ENCODE measurements around the gene NPAS3.

- TF ChIP-seq POLR2A (IDR thresholded peaks at IDR 0.05; ENCODE audit: borderline replicate concordance, extremely low read depth, insufficient read depth, insufficient read length) (no peak), RAD21 (IDR thresholded peaks at IDR 0.05; ENCODE audit: low read depth) (no peak), CTCF (IDR thresholded peaks at IDR 0.05 in 2 of 3, conservative IDR thresholded peaks at IDR 0.05 in 1 of 3; ENCODE audit: borderline replicate concordance in 1 of 3, insufficient read depth in 1 of 3, low read depth in 2 of 3, low read length in 2 of 3) (no peak), EZH2phosphoT487 (IDR thresholded peaks at IDR 0.05; ENCODE audit: borderline replicate concordance) (no peak), SIN3A (IDR thresholded peaks at IDR 0.05; ENCODE audit: low read depth) (no peak), TCF7L2 (IDR thresholded peaks at IDR 0.05; ENCODE audit: borderline replicate concordance, extremely low read depth, insufficient read depth, insufficient read length) (no peak), YY1 (IDR thresholded peaks at IDR 0.05; ENCODE audit: extremely low read depth, insufficient replicate concordance, low read depth, low read length) (no peak), SP1 (IDR thresholded peaks at IDR 0.05; ENCODE audit: low read depth) (no peak), REST (IDR thresholded peaks at IDR 0.05; ENCODE audit: low read depth) (no peak), EZH2 (IDR thresholded peaks at IDR 0.05) (no peak), ZNF274 (IDR thresholded peaks at IDR 0.05; ENCODE audit: low read depth, low read length) (no peak)
Measured at GRCh38 chr14:33834466-33835260, 896.0 kb downstream of the NPAS3 start.
